Adrenal gland (tissue), 5 donors: ENCODE measurements around the gene GNG11.
"Not testable (repeated sequence)": the region's sequence is repeated elsewhere in the genome, so short reads cannot be mapped to it uniquely, and the experiment has no call there.

ENCODE experiments used
- POLR2A ChIP-seq, 2 donors: fragments of 450-650 bp; IDR thresholded peaks; one replicate each; pipeline ENCODE4 v1.6.1; 2017; ENCODE audit warnings: antibody characterized with exemption in 2 of 2, mild to moderate bottlenecking in 2 of 2, moderate library complexity in 1 of 2
- TF ChIP-seq, protein P1 (sequence below), 6 experiments: fragments of 450-650 bp in 4 of 6; fragments of 200-600 bp in 2 of 6; sonication (generic) in 1 of 6; IDR thresholded peaks; 1 replicate in 5 of 6; 2 replicates in 1 of 6; pipeline versions ENCODE4 v1.5.1 to v1.8.0; 2016 to 2021; ENCODE audit warnings: antibody characterized with exemption in 6 of 6, mild to moderate bottlenecking in 2 of 6, moderate library complexity in 1 of 6
- donor health status: DM: no; HTN: no; CAD: no.

DNA sequence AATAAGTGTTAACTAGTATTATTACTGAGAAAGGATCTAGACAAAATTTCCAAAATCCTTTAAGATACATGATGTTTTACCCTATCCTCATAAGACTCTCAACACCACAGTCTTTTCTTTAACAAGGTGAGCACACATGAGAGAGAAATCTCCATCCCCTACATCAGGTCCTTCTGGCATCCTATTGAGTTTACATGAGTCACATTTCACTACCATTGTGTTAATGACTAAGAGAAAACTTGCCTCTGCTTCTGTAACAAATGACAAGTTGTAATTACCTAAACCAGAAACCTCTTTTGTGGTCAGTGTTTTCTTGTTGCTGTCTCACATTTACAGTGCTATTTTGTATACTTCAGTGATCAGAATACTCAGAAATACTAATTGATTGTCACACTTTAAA is 9.9 kb upstream of the GNG11 start:
- TF ChIP-seq, protein P1, sequence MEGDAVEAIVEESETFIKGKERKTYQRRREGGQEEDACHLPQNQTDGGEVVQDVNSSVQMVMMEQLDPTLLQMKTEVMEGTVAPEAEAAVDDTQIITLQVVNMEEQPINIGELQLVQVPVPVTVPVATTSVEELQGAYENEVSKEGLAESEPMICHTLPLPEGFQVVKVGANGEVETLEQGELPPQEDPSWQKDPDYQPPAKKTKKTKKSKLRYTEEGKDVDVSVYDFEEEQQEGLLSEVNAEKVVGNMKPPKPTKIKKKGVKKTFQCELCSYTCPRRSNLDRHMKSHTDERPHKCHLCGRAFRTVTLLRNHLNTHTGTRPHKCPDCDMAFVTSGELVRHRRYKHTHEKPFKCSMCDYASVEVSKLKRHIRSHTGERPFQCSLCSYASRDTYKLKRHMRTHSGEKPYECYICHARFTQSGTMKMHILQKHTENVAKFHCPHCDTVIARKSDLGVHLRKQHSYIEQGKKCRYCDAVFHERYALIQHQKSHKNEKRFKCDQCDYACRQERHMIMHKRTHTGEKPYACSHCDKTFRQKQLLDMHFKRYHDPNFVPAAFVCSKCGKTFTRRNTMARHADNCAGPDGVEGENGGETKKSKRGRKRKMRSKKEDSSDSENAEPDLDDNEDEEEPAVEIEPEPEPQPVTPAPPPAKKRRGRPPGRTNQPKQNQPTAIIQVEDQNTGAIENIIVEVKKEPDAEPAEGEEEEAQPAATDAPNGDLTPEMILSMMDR (IDR thresholded peaks at IDR 0.05): not testable (repeated sequence)
- not testable (repeated sequence) for TF ChIP-seq POLR2A (IDR thresholded peaks at IDR 0.05)
